OCI-LY3 (cell line): ENCODE measurements around the gene CSH2.

Experiments
- EZH2phosphoT487 ChIP-seq: fragments of 200-600 bp; shearing (Covaris generic); IDR thresholded peaks from 2 replicates; pipeline ENCODE4 v1.6.1; 2018; ENCODE audit warnings: antibody characterized with exemption, mixed run types, low read depth
- TF ChIP-seq, protein P1 (sequence below): fragments of 200-600, 300-600 bp; sonication (generic); IDR thresholded peaks from 2 replicates; pipeline ENCODE4 v1.5.1; 2014; ENCODE audit warnings: antibody characterized with exemption, low read length, low read depth

DNA sequence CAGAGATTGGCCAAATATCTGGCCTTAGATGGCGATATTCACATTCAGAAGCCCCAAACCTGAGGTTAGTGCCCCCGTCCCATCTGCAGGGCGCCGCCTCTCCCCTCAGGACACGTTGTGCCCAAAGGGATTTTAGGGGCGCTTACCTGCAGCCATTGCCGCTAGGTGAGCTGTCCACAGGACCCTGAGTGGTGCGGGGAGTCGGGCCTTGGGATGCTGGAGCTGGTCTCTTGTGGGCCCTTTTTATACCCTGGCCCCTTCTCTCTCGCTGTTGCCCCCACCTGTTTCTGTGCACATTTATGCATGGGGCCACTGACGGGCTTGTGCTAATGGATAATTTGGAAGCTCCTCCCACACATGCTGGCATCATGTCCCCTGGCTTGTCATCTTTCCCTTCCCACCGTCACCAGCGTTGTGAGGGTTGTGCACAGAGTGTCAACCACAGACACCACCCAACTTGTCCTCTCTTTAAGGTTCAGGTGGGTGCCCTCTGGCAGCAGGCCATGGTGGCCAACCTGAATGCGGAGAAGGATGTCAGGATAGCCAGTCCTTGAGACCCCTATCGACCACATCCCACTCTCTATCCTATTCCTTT lies 37.7 kb upstream of the CSH2 start, which contains the start of gene CSHL1:
- TF ChIP-seq, protein P1, sequence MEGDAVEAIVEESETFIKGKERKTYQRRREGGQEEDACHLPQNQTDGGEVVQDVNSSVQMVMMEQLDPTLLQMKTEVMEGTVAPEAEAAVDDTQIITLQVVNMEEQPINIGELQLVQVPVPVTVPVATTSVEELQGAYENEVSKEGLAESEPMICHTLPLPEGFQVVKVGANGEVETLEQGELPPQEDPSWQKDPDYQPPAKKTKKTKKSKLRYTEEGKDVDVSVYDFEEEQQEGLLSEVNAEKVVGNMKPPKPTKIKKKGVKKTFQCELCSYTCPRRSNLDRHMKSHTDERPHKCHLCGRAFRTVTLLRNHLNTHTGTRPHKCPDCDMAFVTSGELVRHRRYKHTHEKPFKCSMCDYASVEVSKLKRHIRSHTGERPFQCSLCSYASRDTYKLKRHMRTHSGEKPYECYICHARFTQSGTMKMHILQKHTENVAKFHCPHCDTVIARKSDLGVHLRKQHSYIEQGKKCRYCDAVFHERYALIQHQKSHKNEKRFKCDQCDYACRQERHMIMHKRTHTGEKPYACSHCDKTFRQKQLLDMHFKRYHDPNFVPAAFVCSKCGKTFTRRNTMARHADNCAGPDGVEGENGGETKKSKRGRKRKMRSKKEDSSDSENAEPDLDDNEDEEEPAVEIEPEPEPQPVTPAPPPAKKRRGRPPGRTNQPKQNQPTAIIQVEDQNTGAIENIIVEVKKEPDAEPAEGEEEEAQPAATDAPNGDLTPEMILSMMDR: no peak
- no peak for TF ChIP-seq EZH2phosphoT487
